ENCODE data around the gene OPN3.

Gene OPN3

DNA sequence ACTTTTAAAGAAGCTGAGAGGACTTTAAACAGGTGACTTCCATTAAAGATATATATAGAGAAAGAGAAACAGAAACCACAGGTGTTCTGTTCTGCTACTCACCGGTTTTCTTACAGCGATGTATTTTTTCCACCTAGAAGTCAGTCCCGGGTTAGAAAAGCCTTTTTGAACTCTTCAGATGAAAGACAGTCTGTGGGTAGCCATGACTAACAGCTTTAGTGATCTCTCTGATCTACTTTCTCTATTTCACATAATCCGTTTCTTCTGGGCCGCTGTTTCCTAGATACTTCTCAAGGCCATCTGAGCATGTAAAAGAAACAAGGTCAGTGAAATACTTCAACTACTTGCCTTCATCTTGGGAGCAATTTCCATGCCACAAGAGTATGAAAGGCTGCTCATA, 37.0 kb upstream of the OPN3 start:
- no peak overlapping the region for H2AFZ ChIP-seq (ENCODE audit: low read depth, low read length)

DNA sequence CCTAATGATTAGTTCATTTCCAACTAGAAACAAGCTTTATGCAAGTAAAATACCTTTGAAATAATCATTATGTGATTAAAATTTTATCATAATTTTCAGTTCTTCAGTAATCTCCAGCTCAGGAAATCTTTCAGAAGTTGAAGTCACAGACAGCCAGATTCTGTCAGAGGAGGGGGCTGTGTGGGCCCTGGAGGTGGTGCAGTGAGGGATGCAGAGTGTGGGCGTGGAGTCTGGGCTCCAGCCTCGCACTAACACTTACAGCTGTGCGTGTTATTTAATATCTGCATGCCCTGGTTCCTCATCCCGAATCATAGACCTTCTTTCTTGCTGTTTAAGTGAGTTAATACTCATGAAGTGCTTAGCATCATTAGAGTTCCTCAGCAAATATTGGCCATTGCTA, 35.8 kb upstream of the OPN3 start:
- Histone ChIP-seq H3K79me1 (replicated peaks; ENCODE audit: low read length, poor library complexity, severe bottlenecking) (no peaks in the 10 kb centered on the region), H3K23ac (ENCODE audit: low read length in 2 of 2) (no peak overlapping the region), H3K9me3 (ENCODE audit: control insufficient read depth, low read length) (no peaks in the 10 kb centered on the region), H3K18ac (ENCODE audit: low read depth in 1 of 2, low read length in 2 of 2) (no peak overlapping the region), H3K4me1 (ENCODE audit: control insufficient read depth, insufficient read depth, low read depth, low read length) (no peaks in the 10 kb centered on the region), H2AK5ac (ENCODE audit: low read length, severe bottlenecking) (no peak overlapping the region), H3K36me3 (ENCODE audit: control insufficient read depth in 1 of 2, insufficient read depth in 2 of 2, low read depth in 1 of 2, low read length in 2 of 2) (no peaks in the 10 kb centered on the region), H3K14ac (ENCODE audit: low read length in 2 of 2) (no peak overlapping the region), H4K91ac (ENCODE audit: low read length) (no peak overlapping the region), H3K4me2 (ENCODE audit: low read length, poor library complexity, severe bottlenecking) (peak overlapping the region; percentile 9), H2BK5ac (ENCODE audit: low read depth, low read length, poor library complexity, severe bottlenecking) (no peak overlapping the region), H2BK120ac (ENCODE audit: low read depth, low read length) (no peak overlapping the region), H2AFZ (ENCODE audit: low read depth, low read length) (no peak overlapping the region), H3K27me3 (ENCODE audit: control insufficient read depth in 1 of 2, insufficient read depth in 1 of 2, low read length in 2 of 2) (peaks cover 0 to 11% of the 10 kb centered on the region in 2 experiments), H2BK15ac (ENCODE audit: low read depth, poor library complexity, severe bottlenecking) (no peak overlapping the region), H3K4me3 (ENCODE audit: insufficient read depth in 1 of 2, low read depth in 1 of 2, low read length in 2 of 2) (no peak overlapping the region), H3K9ac (ENCODE audit: low read length) (no peak overlapping the region), H3K27ac (ENCODE audit: low read length, poor library complexity, severe bottlenecking) (no peak overlapping the region), H3K4ac (ENCODE audit: low read depth in 1 of 2, low read length in 2 of 2) (no peak overlapping the region), H4K8ac (ENCODE audit: low read length) (no peak overlapping the region), H2BK12ac (ENCODE audit: low read length in 2 of 2) (no peak overlapping the region)
- DNase-seq = no peak
- WGBS = 56% methylated on average over 2 of the region's 4 CpGs

More for the DNA sequence above, 37.0 kb upstream of the OPN3 start:
- Histone ChIP-seq H4K91ac (ENCODE audit: low read length) (no peak overlapping the region), H3K23ac (ENCODE audit: low read length in 2 of 2) (no peak overlapping the region), H2BK5ac (ENCODE audit: low read depth, low read length, poor library complexity, severe bottlenecking) (no peak overlapping the region), H3K79me1 (replicated peaks; ENCODE audit: low read length, poor library complexity, severe bottlenecking) (no peaks in the 10 kb centered on the region), H2BK12ac (ENCODE audit: low read length in 2 of 2) (no peak overlapping the region), H3K4me3 (ENCODE audit: insufficient read depth in 1 of 2, low read depth in 1 of 2, low read length in 2 of 2) (no peak overlapping the region), H3K27me3 (ENCODE audit: control insufficient read depth in 1 of 2, insufficient read depth in 1 of 2, low read length in 2 of 2) (peaks cover 0 to 11% of the 10 kb centered on the region in 2 experiments), H3K4me2 (ENCODE audit: low read length, poor library complexity, severe bottlenecking) (no peak overlapping the region), H3K36me3 (ENCODE audit: control insufficient read depth in 1 of 2, insufficient read depth in 2 of 2, low read depth in 1 of 2, low read length in 2 of 2) (no peaks in the 10 kb centered on the region), H3K18ac (ENCODE audit: low read depth in 1 of 2, low read length in 2 of 2) (no peak overlapping the region), H2BK120ac (ENCODE audit: low read depth, low read length) (no peak overlapping the region), H2AK5ac (ENCODE audit: low read length, severe bottlenecking) (no peak overlapping the region), H3K27ac (ENCODE audit: low read length, poor library complexity, severe bottlenecking) (no peak overlapping the region), H3K9ac (ENCODE audit: low read length) (no peak overlapping the region), H2BK15ac (ENCODE audit: low read depth, poor library complexity, severe bottlenecking) (no peak overlapping the region), H4K8ac (ENCODE audit: low read length) (no peak overlapping the region), H3K14ac (ENCODE audit: low read length in 2 of 2) (no peak overlapping the region), H3K9me3 (ENCODE audit: control insufficient read depth, low read length) (no peaks in the 10 kb centered on the region), H3K4me1 (ENCODE audit: control insufficient read depth, insufficient read depth, low read depth, low read length) (no peaks in the 10 kb centered on the region), H3K4ac (ENCODE audit: low read depth in 1 of 2, low read length in 2 of 2) (no peak overlapping the region)
- DNase-seq = no peak
- WGBS = 93% methylated on average over 5 of the region's 5 CpGs

DNA sequence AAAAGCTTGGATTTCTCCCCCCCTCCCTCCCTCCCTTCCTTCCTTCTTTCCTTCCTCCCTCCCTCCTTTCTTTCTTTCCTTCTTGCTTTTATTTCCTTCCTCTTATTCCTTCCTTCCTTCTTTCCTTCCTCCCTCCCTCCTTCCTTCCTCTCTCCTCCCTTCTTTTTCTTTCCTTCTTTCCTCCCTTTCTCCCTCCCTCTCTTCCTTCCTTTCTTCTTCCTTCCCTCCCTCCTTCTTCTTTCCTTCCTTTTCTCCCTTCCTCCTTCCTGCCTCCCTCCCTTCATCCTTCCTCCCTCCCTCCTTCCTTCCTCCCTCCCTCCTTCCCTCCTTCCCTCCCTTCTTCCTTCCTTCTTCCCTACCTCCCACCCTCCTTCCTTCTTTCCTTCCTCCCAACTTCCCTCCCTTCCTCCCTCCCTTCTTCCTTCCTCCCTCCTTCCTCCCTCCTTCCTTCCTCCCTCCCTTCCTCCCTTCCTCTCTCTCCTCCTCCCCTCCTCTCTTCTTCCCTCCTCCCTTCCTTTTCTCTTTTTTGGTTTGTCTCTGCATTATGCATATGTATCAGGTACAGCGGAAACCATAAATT, 34.7 kb upstream of the OPN3 start:
- Histone ChIP-seq H2BK15ac (ENCODE audit: low read depth, poor library complexity, severe bottlenecking) (no peak overlapping the region), H3K23ac (ENCODE audit: low read length in 2 of 2) (no peak overlapping the region), H3K4me2 (ENCODE audit: low read length, poor library complexity, severe bottlenecking) (no peak overlapping the region), H2BK5ac (ENCODE audit: low read depth, low read length, poor library complexity, severe bottlenecking) (no peak overlapping the region), H3K27ac (ENCODE audit: low read length, poor library complexity, severe bottlenecking) (no peak overlapping the region), H3K4ac (ENCODE audit: low read depth in 1 of 2, low read length in 2 of 2) (no peak overlapping the region), H2BK120ac (ENCODE audit: low read depth, low read length) (no peak overlapping the region), H3K36me3 (ENCODE audit: control insufficient read depth in 1 of 2, insufficient read depth in 2 of 2, low read depth in 1 of 2, low read length in 2 of 2) (no peaks in the 10 kb centered on the region), H3K18ac (ENCODE audit: low read depth in 1 of 2, low read length in 2 of 2) (no peak overlapping the region), H2AK5ac (ENCODE audit: low read length, severe bottlenecking) (no peak overlapping the region), H3K9me3 (ENCODE audit: control insufficient read depth, low read length) (no peaks in the 10 kb centered on the region), H3K4me3 (ENCODE audit: insufficient read depth in 1 of 2, low read depth in 1 of 2, low read length in 2 of 2) (no peak overlapping the region), H4K8ac (ENCODE audit: low read length) (no peak overlapping the region), H2BK12ac (ENCODE audit: low read length in 2 of 2) (no peak overlapping the region), H3K9ac (ENCODE audit: low read length) (no peak overlapping the region), H3K79me1 (replicated peaks; ENCODE audit: low read length, poor library complexity, severe bottlenecking) (no peaks in the 10 kb centered on the region), H3K27me3 (ENCODE audit: control insufficient read depth in 1 of 2, insufficient read depth in 1 of 2, low read length in 2 of 2) (peaks cover 0 to 6% of the 10 kb centered on the region in 2 experiments), H4K91ac (ENCODE audit: low read length) (no peak overlapping the region), H3K14ac (ENCODE audit: low read length in 2 of 2) (no peak overlapping the region), H2AFZ (ENCODE audit: low read depth, low read length) (no peak overlapping the region), H3K4me1 (ENCODE audit: control insufficient read depth, insufficient read depth, low read depth, low read length) (no peaks in the 10 kb centered on the region)
- no CpG with 5 or more reads among the region's 1 CpG for WGBS
- no peak for DNase-seq

DNA sequence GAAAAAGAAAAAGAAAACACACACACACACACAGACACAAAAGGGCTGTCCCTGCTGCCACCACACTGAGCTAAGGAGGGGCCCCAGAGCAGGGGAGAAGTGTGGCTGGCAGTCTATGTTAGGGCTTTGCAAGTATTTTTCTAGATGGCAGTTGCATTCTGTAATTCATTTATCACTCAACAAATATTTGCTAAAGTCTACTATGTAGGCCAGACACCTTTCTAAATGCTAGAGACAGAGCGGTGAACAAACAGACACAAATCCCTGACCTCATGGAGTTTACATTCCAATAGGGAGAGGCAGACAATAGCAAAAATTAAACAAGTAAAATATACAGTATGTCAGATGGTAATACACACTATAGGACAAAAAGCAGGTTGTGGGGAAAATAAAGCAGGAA, 32.1 kb upstream of the OPN3 start:
- H3K4me3 ChIP-seq (ENCODE audit: insufficient read depth in 1 of 2, low read depth in 1 of 2, low read length in 2 of 2) = no peak overlapping the region
- no peak overlapping the region for H3K4ac ChIP-seq (ENCODE audit: low read depth in 1 of 2, low read length in 2 of 2)
- H2BK15ac ChIP-seq (ENCODE audit: low read depth, poor library complexity, severe bottlenecking) = no peak overlapping the region
- no peak overlapping the region for H2AK5ac ChIP-seq (ENCODE audit: low read length, severe bottlenecking)
- H3K36me3 ChIP-seq (ENCODE audit: control insufficient read depth in 1 of 2, insufficient read depth in 2 of 2, low read depth in 1 of 2, low read length in 2 of 2) = no peaks in the 10 kb centered on the region
- no peak overlapping the region for H3K9ac ChIP-seq (ENCODE audit: low read length)
- H3K4me1 ChIP-seq (ENCODE audit: control insufficient read depth, insufficient read depth, low read depth, low read length) = no peaks in the 10 kb centered on the region
- no peak overlapping the region for H4K8ac ChIP-seq (ENCODE audit: low read length)
- H3K14ac ChIP-seq (ENCODE audit: low read length in 2 of 2) = no peak overlapping the region
- WGBS = no CpG with 5 or more reads among the region's 1 CpG
- no peak overlapping the region for H3K27ac ChIP-seq (ENCODE audit: low read length, poor library complexity, severe bottlenecking)
- H3K79me1 ChIP-seq (replicated peaks; ENCODE audit: low read length, poor library complexity, severe bottlenecking) = no peaks in the 10 kb centered on the region
- H3K27me3 ChIP-seq (ENCODE audit: control insufficient read depth in 1 of 2, insufficient read depth in 1 of 2, low read length in 2 of 2) = no peaks in the 10 kb centered on the region
- no peak overlapping the region for H3K4me2 ChIP-seq (ENCODE audit: low read length, poor library complexity, severe bottlenecking)
- H3K23ac ChIP-seq (ENCODE audit: low read length in 2 of 2) = no peak overlapping the region
- H3K18ac ChIP-seq (ENCODE audit: low read depth in 1 of 2, low read length in 2 of 2) = no peak overlapping the region
- DNase-seq = no peak
- H3K9me3 ChIP-seq (ENCODE audit: control insufficient read depth, low read length) = no peaks in the 10 kb centered on the region
- H2BK12ac ChIP-seq (ENCODE audit: low read length in 2 of 2) = no peak overlapping the region
- no peak overlapping the region for H4K91ac ChIP-seq (ENCODE audit: low read length)
- no peak overlapping the region for H2AFZ ChIP-seq (ENCODE audit: low read depth, low read length)
- no peak overlapping the region for H2BK5ac ChIP-seq (ENCODE audit: low read depth, low read length, poor library complexity, severe bottlenecking)
- no peak overlapping the region for H2BK120ac ChIP-seq (ENCODE audit: low read depth, low read length)

Measured in mesenchymal stem cell (in vitro differentiated cells and primary cell).